Neuronal stem cell (in vitro differentiated cells): ENCODE data around the gene GPR135.

Source experiments
- DNase-seq: peaks from one replicate; pipeline ENCODE4 v3.0.0-alpha.2; 2013; ENCODE audit warnings: low spot score
- H2AFZ ChIP-seq: one replicate; pipeline ENCODE4 v1.6.1; 2013; ENCODE audit warnings: mild to moderate bottlenecking, low read length, inconsistent platforms
- H2AK5ac ChIP-seq: 2 replicates; pipeline ENCODE4 v1.6.1; 2013; ENCODE audit warnings: low read depth, mild to moderate bottlenecking, inconsistent platforms, low read length, moderate library complexity, mixed read lengths
- H2BK120ac ChIP-seq: 2 replicates; pipeline ENCODE4 v1.6.1; 2013; ENCODE audit warnings: low read depth, mild to moderate bottlenecking, inconsistent platforms, low read length, moderate library complexity, mixed read lengths
- H2BK12ac ChIP-seq: one replicate; pipeline ENCODE4 v1.6.1; 2013; ENCODE audit warnings: low read length, inconsistent platforms
- H2BK15ac ChIP-seq: 2 replicates; pipeline ENCODE4 v1.6.1; 2013; ENCODE audit warnings: mild to moderate bottlenecking, low read length, inconsistent platforms, mixed read lengths
- H2BK5ac ChIP-seq: one replicate; pipeline ENCODE4 v1.6.1; 2013; ENCODE audit warnings: inconsistent platforms, mild to moderate bottlenecking, low read length, moderate library complexity
- H3K14ac ChIP-seq: one replicate; pipeline ENCODE4 v1.6.1; 2013; ENCODE audit warnings: low read length, inconsistent platforms
- H3K18ac ChIP-seq: 2 replicates; pipeline ENCODE4 v1.6.1; 2013; ENCODE audit warnings: low read length, inconsistent platforms
- H3K23ac ChIP-seq: 2 replicates; pipeline ENCODE4 v1.6.1; 2013; ENCODE audit warnings: low read depth, mild to moderate bottlenecking, mixed read lengths, low read length, inconsistent platforms; ENCODE audit not compliant: poor library complexity
- H3K27ac ChIP-seq: replicated peaks from 3 replicates; pipeline ENCODE4 v1.5.1; 2013; ENCODE audit warnings: low read length, inconsistent platforms
- H3K27me3 ChIP-seq, 3 experiments: 2 replicates each; pipeline ENCODE4 v1.6.1; 2013; ENCODE audit warnings: low read length in 3 of 3, mild to moderate bottlenecking in 2 of 3, inconsistent platforms in 1 of 3, low read depth in 1 of 3, mixed read lengths in 1 of 3, moderate library complexity in 1 of 3; ENCODE audit not compliant: control insufficient read depth in 3 of 3, insufficient read depth in 3 of 3
- H3K36me3 ChIP-seq, 2 donors: replicated peaks in 1 of 2; 2 replicates each; pipeline ENCODE4 v1.6.1; 2013; ENCODE audit warnings: low read length in 2 of 2; ENCODE audit not compliant: control insufficient read depth in 2 of 2, insufficient read depth in 2 of 2
- H3K4ac ChIP-seq: 2 replicates; pipeline ENCODE4 v1.6.1; 2013; ENCODE audit warnings: inconsistent platforms, mild to moderate bottlenecking, low read length, moderate library complexity
- H3K4me1 ChIP-seq, 2 donors: 1 replicate in 1 of 2; 2 replicates in 1 of 2; pipeline ENCODE4 v1.6.1; 2013; ENCODE audit warnings: low read length in 2 of 2, low read depth in 1 of 2; ENCODE audit not compliant: control insufficient read depth in 2 of 2, insufficient read depth in 1 of 2
- H3K4me2 ChIP-seq: one replicate; pipeline ENCODE4 v1.6.1; 2013; ENCODE audit warnings: mild to moderate bottlenecking, low read length, inconsistent platforms; ENCODE audit not compliant: insufficient read depth, poor library complexity, severe bottlenecking
- H3K4me3 ChIP-seq, 2 donors: 2 replicates each; pipeline ENCODE4 v1.5.1; 2013; ENCODE audit warnings: low read length in 2 of 2, mild to moderate bottlenecking in 2 of 2, inconsistent platforms in 1 of 2, moderate library complexity in 1 of 2
- H3K79me1 ChIP-seq: one replicate; pipeline ENCODE4 v1.6.1; 2013; ENCODE audit warnings: low read depth, mild to moderate bottlenecking, inconsistent platforms, low read length, moderate library complexity
- H3K9ac ChIP-seq: one replicate; pipeline ENCODE4 v1.6.1; 2013; ENCODE audit warnings: mild to moderate bottlenecking, low read depth, low read length, inconsistent platforms; ENCODE audit not compliant: poor library complexity
- H3K9me3 ChIP-seq, 2 donors: replicated peaks in 1 of 2; 2 replicates each; pipeline versions ENCODE3 to v1.6.1; 2013; ENCODE audit warnings: low read length in 2 of 2, mild to moderate bottlenecking in 2 of 2, inconsistent platforms in 1 of 2, low read depth in 1 of 2, mixed read lengths in 1 of 2, moderate library complexity in 1 of 2; ENCODE audit not compliant: control insufficient read depth in 2 of 2, insufficient read depth in 1 of 2
- H4K8ac ChIP-seq: one replicate; pipeline ENCODE4 v1.6.1; 2013; ENCODE audit warnings: low read depth, mild to moderate bottlenecking, inconsistent platforms, low read length, moderate library complexity
- H4K91ac ChIP-seq: one replicate; pipeline ENCODE4 v1.6.1; 2013; ENCODE audit warnings: low read length, low read depth, mild to moderate bottlenecking, inconsistent platforms; ENCODE audit not compliant: poor library complexity
- WGBS, 2 donors: extraction: QIAGEN DNeasy Blood & Tissue Kit; methylation state at CpG; one replicate each; pipeline ENCODE4 v1.1.7; 2013; ENCODE audit warnings: missing lambda C conversion rate in 2 of 2, mixed read lengths in 1 of 2; ENCODE audit not compliant: insufficient read length in 2 of 2, insufficient replicate concordance in 1 of 2; ENCODE audit errors: extremely low coverage in 2 of 2; 5-methylcytosine and 5-hydroxymethylcytosine counted together

The GPR135 gene

GRCh38 chr14:59482541-59483331 lies 17.6 kb upstream of the GPR135 start:
- H3K27me3 ChIP-seq: peaks cover 0 to 2% (median 0%) of the 10 kb centered on the region in 3 experiments
- no peak overlapping the region for H2BK12ac ChIP-seq
- DNase-seq: no peak
- H3K79me1 ChIP-seq: peaks cover 9% of the 10 kb centered on the region
- H2BK15ac ChIP-seq: no peak overlapping the region
- no peak overlapping the region for H2AK5ac ChIP-seq
- no peak overlapping the region for H2AFZ ChIP-seq
- no peak overlapping the region for H3K27ac ChIP-seq
- H3K4me3 ChIP-seq: peak overlapping the region in 1 of 2 donors; percentile 70
- H3K14ac ChIP-seq: no peak overlapping the region
- no peak overlapping the region for H4K8ac ChIP-seq
- peaks cover 4 to 37% of the 10 kb centered on the region in 2 donors for H3K36me3 ChIP-seq
- H3K23ac ChIP-seq: no peak overlapping the region
- no CpG with 5 or more reads among the region's 6 CpGs for WGBS, 2 donors
- no peak overlapping the region for H3K9ac ChIP-seq
- peaks cover 4 to 8% of the 10 kb centered on the region in 2 donors for H3K4me1 ChIP-seq
- H2BK120ac ChIP-seq: no peak overlapping the region
- H4K91ac ChIP-seq: no peak overlapping the region
- no peak overlapping the region for H3K4ac ChIP-seq
- H3K9me3 ChIP-seq: peaks cover 0 to 7% of the 10 kb centered on the region in 2 donors
- no peak overlapping the region for H3K18ac ChIP-seq
- no peak overlapping the region for H3K4me2 ChIP-seq
- no peak overlapping the region for H2BK5ac ChIP-seq

- Histone ChIP-seq H2BK12ac (no peak overlapping the region), H3K18ac (no peak overlapping the region), H3K79me1 (peaks cover 9% of the 10 kb centered on the region), H2AK5ac (no peak overlapping the region), H2BK15ac (no peak overlapping the region), H3K4me2 (no peak overlapping the region), H3K4ac (no peak overlapping the region), H4K8ac (no peak overlapping the region), H3K9me3 (peaks cover 0 to 7% of the 10 kb centered on the region in 2 donors), H3K36me3 (peaks cover 4 to 37% of the 10 kb centered on the region in 2 donors), H2AFZ (no peak overlapping the region), H3K27me3 (peaks cover 0 to 2% (median 0%) of the 10 kb centered on the region in 3 experiments), H3K9ac (no peak overlapping the region), H3K4me1 (peaks cover 4 to 8% of the 10 kb centered on the region in 2 donors), H4K91ac (no peak overlapping the region), H2BK5ac (no peak overlapping the region), H3K23ac (no peak overlapping the region), H3K14ac (no peak overlapping the region), H3K4me3 (no peak overlapping the region), H2BK120ac (no peak overlapping the region), H3K27ac (no peak overlapping the region)
- no CpG with 5 or more reads among the region's 2 CpGs for WGBS, 2 donors
- no peak for DNase-seq
These were observed 16.8 kb upstream of the GPR135 start for GRCh38 chr14:59481871-59482540.

- Histone ChIP-seq H3K23ac (no peak overlapping the region), H2AK5ac (no peak overlapping the region), H4K91ac (no peak overlapping the region), H3K36me3 (peaks cover 4 to 37% of the 10 kb centered on the region in 2 donors), H3K18ac (no peak overlapping the region), H2BK12ac (no peak overlapping the region), H3K27me3 (peaks cover 0 to 2% (median 0%) of the 10 kb centered on the region in 3 experiments), H3K4ac (no peak overlapping the region), H3K9me3 (peaks cover 0 to 5% of the 10 kb centered on the region in 2 donors), H2BK15ac (no peak overlapping the region), H3K4me2 (no peak overlapping the region), H3K4me3 (no peak overlapping the region), H3K14ac (no peak overlapping the region), H4K8ac (no peak overlapping the region), H2BK120ac (no peak overlapping the region), H3K4me1 (peaks cover 4 to 8% of the 10 kb centered on the region in 2 donors), H3K27ac (no peak overlapping the region), H2BK5ac (no peak overlapping the region), H2AFZ (no peak overlapping the region), H3K79me1 (peaks cover 9% of the 10 kb centered on the region), H3K9ac (no peak overlapping the region)
- DNase-seq: no peak
- WGBS, 2 donors: no CpG with 5 or more reads among the region's 2 CpGs
These were observed 16.2 kb upstream of the GPR135 start for GRCh38 chr14:59481407-59481806.

- H2BK120ac ChIP-seq: no peak overlapping the region
- no peak overlapping the region for H3K9ac ChIP-seq
- H3K23ac ChIP-seq: no peak overlapping the region
- H3K9me3 ChIP-seq: no peaks in the 10 kb centered on the region
- H3K4me2 ChIP-seq: no peak overlapping the region
- H3K36me3 ChIP-seq: peaks cover 7 to 46% of the 10 kb centered on the region in 2 donors
- no peak overlapping the region for H3K4me3 ChIP-seq
- H3K18ac ChIP-seq: no peak overlapping the region
- no CpG with 5 or more reads among the region's 1 CpG for WGBS, 2 donors
- H3K27me3 ChIP-seq: peaks cover 0 to 2% (median 0%) of the 10 kb centered on the region in 3 experiments
- no peak overlapping the region for H3K4ac ChIP-seq
- H4K91ac ChIP-seq: no peak overlapping the region
- no peak overlapping the region for H3K27ac ChIP-seq
- no peak for DNase-seq
- H2BK12ac ChIP-seq: no peak overlapping the region
- peaks cover 4 to 8% of the 10 kb centered on the region in 2 donors for H3K4me1 ChIP-seq
- H2AFZ ChIP-seq: no peak overlapping the region
- no peak overlapping the region for H2BK5ac ChIP-seq
- peaks cover 9% of the 10 kb centered on the region for H3K79me1 ChIP-seq
- H2AK5ac ChIP-seq: no peak overlapping the region
- H3K14ac ChIP-seq: no peak overlapping the region
- H2BK15ac ChIP-seq: no peak overlapping the region
- no peak overlapping the region for H4K8ac ChIP-seq
These were observed 15.0 kb upstream of the GPR135 start for GRCh38 chr14:59480166-59480565.
